Neural cell (in vitro differentiated cells): ENCODE measurements around the gene ST3GAL3. TPM values are rescaled to one million over a fixed set of nuclear protein-coding genes. Genes with fewer than 3 reads are reported as not detected.

Experiments
- H2AFZ ChIP-seq: fragments of 200-600, 300-800 bp; sonication (generic), shearing (Covaris generic); 2 replicates; pipeline ENCODE4 v1.6.0; 2014; ENCODE audit warnings: low read depth, mild to moderate bottlenecking, antibody characterized with exemption, low read length, moderate library complexity
- H3F3A ChIP-seq: fragments of 200-600 bp; shearing (Covaris generic); 2 replicates; pipeline ENCODE4 v1.6.1; 2016; ENCODE audit warnings: mild to moderate bottlenecking, moderate library complexity, mixed read lengths, antibody characterized with exemption, low read length; ENCODE audit not compliant: insufficient read depth, poor library complexity, severe bottlenecking
- H3K27ac ChIP-seq: fragments of 200-600, 300-800 bp; sonication (generic), shearing (Covaris generic); 2 replicates; pipeline ENCODE4 v1.5.1; 2014; ENCODE audit warnings: mild to moderate bottlenecking, low read length, moderate library complexity
- H3K27me3 ChIP-seq: fragments of 300-800, 200-600 bp; sonication (generic), shearing (Covaris generic); 2 replicates; pipeline ENCODE4 v1.6.0; 2014; ENCODE audit warnings: mild to moderate bottlenecking, low read depth, low read length, moderate library complexity; ENCODE audit not compliant: insufficient read depth
- H3K36me3 ChIP-seq: fragments of 300-800, 200-600 bp; sonication (generic), shearing (Covaris generic); 2 replicates; pipeline ENCODE4 v1.5.1; 2014; ENCODE audit warnings: mild to moderate bottlenecking, antibody characterized with exemption, low read length, moderate library complexity; ENCODE audit not compliant: insufficient read depth
- H3K4me2 ChIP-seq: fragments of 300-800, 200-600 bp; sonication (generic), shearing (Covaris generic); 2 replicates; pipeline ENCODE4 v1.6.0; 2014; ENCODE audit warnings: mild to moderate bottlenecking, low read length
- H3K4me3 ChIP-seq: fragments of 300-800, 200-600 bp; sonication (generic), shearing (Covaris generic); 2 replicates; pipeline ENCODE4 v1.5.1; 2014; ENCODE audit warnings: mild to moderate bottlenecking, low read length, moderate library complexity
- H3K79me2 ChIP-seq: fragments of 200-600 bp; shearing (Covaris generic); replicated peaks from 2 replicates; pipeline ENCODE4 v1.6.0; 2014; ENCODE audit warnings: mild to moderate bottlenecking, low read length, moderate library complexity; ENCODE audit not compliant: insufficient read depth
- H3K9ac ChIP-seq: fragments of 300-800, 200-600 bp; sonication (generic), shearing (Covaris generic); 2 replicates; pipeline ENCODE4 v1.6.1; 2016; ENCODE audit warnings: mild to moderate bottlenecking, low read length, mixed read lengths
- H3K9me2 ChIP-seq: fragments of 200-600 bp; shearing (Covaris generic); 2 replicates; pipeline ENCODE4 v1.6.1; 2016; ENCODE audit warnings: mild to moderate bottlenecking, low read length, mixed read lengths; ENCODE audit not compliant: insufficient read depth
- H3K9me3 ChIP-seq: fragments of 200-600, 300-800 bp; sonication (generic), shearing (Covaris generic); 2 replicates; pipeline ENCODE4 v1.6.1; 2016; ENCODE audit warnings: mild to moderate bottlenecking, mixed run types, low read length, moderate library complexity, mixed read lengths
- H4K20me1 ChIP-seq: fragments of 200-600 bp; shearing (Covaris generic); 2 replicates; pipeline ENCODE4 v1.6.1; 2016; ENCODE audit warnings: mild to moderate bottlenecking, mixed run types; ENCODE audit not compliant: insufficient read depth
- CTCF ChIP-seq: fragments of 450-650 bp; IDR thresholded peaks from 2 replicates; pipeline ENCODE4 v1.5.1; 2014; ENCODE audit warnings: antibody characterized with exemption, mild to moderate bottlenecking, moderate library complexity; ENCODE audit not compliant: poor library complexity, severe bottlenecking
- EP300 ChIP-seq: fragments of 450-650 bp; conservative IDR thresholded peaks from 2 replicates; pipeline ENCODE4 v1.6.1; 2014; ENCODE audit warnings: antibody characterized with exemption, mild to moderate bottlenecking, moderate library complexity; ENCODE audit not compliant: poor library complexity, severe bottlenecking
- EZH2 ChIP-seq: fragments of 200-600, 300-800 bp; shearing (Covaris generic), sonication (generic); IDR thresholded peaks from 2 replicates; pipeline ENCODE4 v1.6.1; 2014; ENCODE audit warnings: antibody characterized with exemption, low read length, borderline replicate concordance, mild to moderate bottlenecking; ENCODE audit not compliant: insufficient read depth, poor library complexity, severe bottlenecking
- MXI1 ChIP-seq: fragments of 450-650 bp; conservative IDR thresholded peaks from 2 replicates; pipeline ENCODE4 v1.6.1; 2014; ENCODE audit warnings: antibody characterized with exemption, mild to moderate bottlenecking; ENCODE audit not compliant: poor library complexity, severe bottlenecking
- POLR2AphosphoS5 ChIP-seq: IDR thresholded peaks from 2 replicates; pipeline ENCODE4 v1.6.1; 2012
- RAD21 ChIP-seq: fragments of 450-650 bp; conservative IDR thresholded peaks from 2 replicates; pipeline ENCODE4 v1.6.1; 2014; ENCODE audit warnings: antibody characterized with exemption, mild to moderate bottlenecking, moderate library complexity
- SMC3 ChIP-seq: fragments of 450-650 bp; conservative IDR thresholded peaks from 2 replicates; pipeline ENCODE4 v1.6.1; 2014; ENCODE audit warnings: antibody characterized with exemption, mild to moderate bottlenecking, moderate library complexity; ENCODE audit not compliant: poor library complexity
- TAF1 ChIP-seq: IDR thresholded peaks from 2 replicates; pipeline ENCODE4 v1.6.1; 2012; ENCODE audit warnings: low read depth
- polyA plus RNA-seq: library from polyadenylated mRNA; depleted of rRNA; stranded (reverse); fragments of >200 nt; gene quantifications from 2 replicates; pipeline ENCODE4 v1.2.3, GENCODE V29; 2014
- TF ChIP-seq, protein P1 (sequence below): IDR thresholded peaks from 2 replicates; pipeline ENCODE4 v1.6.1; 2012; ENCODE audit warnings: borderline replicate concordance

The ST3GAL3 gene
- polyA plus RNA-seq, 1 donor from 2014 or later: 36.8 TPM

DNA sequence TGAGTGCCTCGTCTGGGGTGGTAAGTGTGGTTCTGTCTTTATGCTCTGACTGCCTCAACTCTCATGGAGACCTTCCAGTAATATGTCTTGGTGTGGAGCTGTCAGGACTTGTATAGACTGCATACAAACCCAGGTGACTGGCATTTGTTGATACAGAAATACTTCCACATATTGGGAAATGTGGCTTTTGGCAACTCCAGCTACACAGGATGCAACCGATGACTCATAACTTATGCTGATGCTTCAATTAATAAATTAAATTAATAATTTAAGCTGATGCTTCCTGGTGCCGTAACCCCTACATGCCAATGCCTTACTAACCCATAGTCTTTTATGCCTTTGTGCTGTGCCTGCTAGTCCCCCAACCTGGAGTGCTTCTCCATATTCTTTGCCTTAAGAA lies 154.0 kb downstream of the ST3GAL3 start:
- H3K4me3 ChIP-seq: no peak overlapping the region
- no peak overlapping the region for H2AFZ ChIP-seq
- H3K9me2 ChIP-seq: no peaks in the 10 kb centered on the region
- no peaks in the 10 kb centered on the region for H3K36me3 ChIP-seq
- TF ChIP-seq CTCF: no peak
- TF ChIP-seq MXI1: no peak
- TF ChIP-seq, protein P1, sequence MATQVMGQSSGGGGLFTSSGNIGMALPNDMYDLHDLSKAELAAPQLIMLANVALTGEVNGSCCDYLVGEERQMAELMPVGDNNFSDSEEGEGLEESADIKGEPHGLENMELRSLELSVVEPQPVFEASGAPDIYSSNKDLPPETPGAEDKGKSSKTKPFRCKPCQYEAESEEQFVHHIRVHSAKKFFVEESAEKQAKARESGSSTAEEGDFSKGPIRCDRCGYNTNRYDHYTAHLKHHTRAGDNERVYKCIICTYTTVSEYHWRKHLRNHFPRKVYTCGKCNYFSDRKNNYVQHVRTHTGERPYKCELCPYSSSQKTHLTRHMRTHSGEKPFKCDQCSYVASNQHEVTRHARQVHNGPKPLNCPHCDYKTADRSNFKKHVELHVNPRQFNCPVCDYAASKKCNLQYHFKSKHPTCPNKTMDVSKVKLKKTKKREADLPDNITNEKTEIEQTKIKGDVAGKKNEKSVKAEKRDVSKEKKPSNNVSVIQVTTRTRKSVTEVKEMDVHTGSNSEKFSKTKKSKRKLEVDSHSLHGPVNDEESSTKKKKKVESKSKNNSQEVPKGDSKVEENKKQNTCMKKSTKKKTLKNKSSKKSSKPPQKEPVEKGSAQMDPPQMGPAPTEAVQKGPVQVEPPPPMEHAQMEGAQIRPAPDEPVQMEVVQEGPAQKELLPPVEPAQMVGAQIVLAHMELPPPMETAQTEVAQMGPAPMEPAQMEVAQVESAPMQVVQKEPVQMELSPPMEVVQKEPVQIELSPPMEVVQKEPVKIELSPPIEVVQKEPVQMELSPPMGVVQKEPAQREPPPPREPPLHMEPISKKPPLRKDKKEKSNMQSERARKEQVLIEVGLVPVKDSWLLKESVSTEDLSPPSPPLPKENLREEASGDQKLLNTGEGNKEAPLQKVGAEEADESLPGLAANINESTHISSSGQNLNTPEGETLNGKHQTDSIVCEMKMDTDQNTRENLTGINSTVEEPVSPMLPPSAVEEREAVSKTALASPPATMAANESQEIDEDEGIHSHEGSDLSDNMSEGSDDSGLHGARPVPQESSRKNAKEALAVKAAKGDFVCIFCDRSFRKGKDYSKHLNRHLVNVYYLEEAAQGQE: no peak
- TF ChIP-seq SMC3: no peak
- TF ChIP-seq EP300: no peak
- TF ChIP-seq POLR2AphosphoS5: no peak
- no peak for TF ChIP-seq EZH2
- no peak for TF ChIP-seq TAF1
- TF ChIP-seq RAD21: no peak
- no peaks in the 10 kb centered on the region for H3F3A ChIP-seq
- H3K9ac ChIP-seq: no peak overlapping the region
- H3K4me2 ChIP-seq: no peak overlapping the region
- H3K27ac ChIP-seq: no peak overlapping the region
- no peaks in the 10 kb centered on the region for H4K20me1 ChIP-seq
- H3K9me3 ChIP-seq: no peaks in the 10 kb centered on the region
- H3K79me2 ChIP-seq: no peaks in the 10 kb centered on the region
- H3K27me3 ChIP-seq: no peaks in the 10 kb centered on the region

GRCh38 chr1:43861988-43862735 lies 154.8 kb downstream of the ST3GAL3 start:
- TF ChIP-seq TAF1 (no peak), MXI1 (no peak), RAD21 (no peak), EZH2 (no peak), SMC3 (no peak), POLR2AphosphoS5 (no peak), EP300 (no peak), CTCF (no peak)
- TF ChIP-seq, protein P1: no peak
- H3K9me2 ChIP-seq: no peaks in the 10 kb centered on the region
- H3K9ac ChIP-seq: no peak overlapping the region
- H2AFZ ChIP-seq: no peak overlapping the region
- H3K9me3 ChIP-seq: no peaks in the 10 kb centered on the region
- no peaks in the 10 kb centered on the region for H3K36me3 ChIP-seq
- H3K4me3 ChIP-seq: no peak overlapping the region
- no peak overlapping the region for H3K27ac ChIP-seq
- H3F3A ChIP-seq: no peaks in the 10 kb centered on the region
- no peak overlapping the region for H3K4me2 ChIP-seq
- H3K27me3 ChIP-seq: no peaks in the 10 kb centered on the region
- H4K20me1 ChIP-seq: no peaks in the 10 kb centered on the region
- no peaks in the 10 kb centered on the region for H3K79me2 ChIP-seq
